Stomach (tissue), 4 donors: ENCODE results near the gene EPB41.

Experiments
- CTCF ChIP-seq, 7 experiments: fragments of 450-650 bp in 4 of 7; fragments of 200-600 bp in 3 of 7; sonication (generic) in 3 of 7; IDR thresholded peaks; one replicate each; pipeline ENCODE4 v1.5.1; 2016 to 2019; ENCODE audit warnings: antibody characterized with exemption in 7 of 7, control low read depth in 2 of 7, mild to moderate bottlenecking in 1 of 7
- POLR2A ChIP-seq, 4 donors: fragments of 450-650 bp; IDR thresholded peaks; one replicate each; pipeline ENCODE4 v1.6.1; 2016; ENCODE audit warnings: antibody characterized with exemption in 4 of 4, control low read depth in 2 of 4, mild to moderate bottlenecking in 1 of 4, moderate library complexity in 1 of 4
- POLR2AphosphoS5 ChIP-seq, 3 donors: sonication (generic); formaldehyde crosslinking; IDR thresholded peaks; one replicate each; pipeline ENCODE4 v1.6.1; 2016; ENCODE audit warnings: antibody characterized with exemption in 3 of 3

DNA sequence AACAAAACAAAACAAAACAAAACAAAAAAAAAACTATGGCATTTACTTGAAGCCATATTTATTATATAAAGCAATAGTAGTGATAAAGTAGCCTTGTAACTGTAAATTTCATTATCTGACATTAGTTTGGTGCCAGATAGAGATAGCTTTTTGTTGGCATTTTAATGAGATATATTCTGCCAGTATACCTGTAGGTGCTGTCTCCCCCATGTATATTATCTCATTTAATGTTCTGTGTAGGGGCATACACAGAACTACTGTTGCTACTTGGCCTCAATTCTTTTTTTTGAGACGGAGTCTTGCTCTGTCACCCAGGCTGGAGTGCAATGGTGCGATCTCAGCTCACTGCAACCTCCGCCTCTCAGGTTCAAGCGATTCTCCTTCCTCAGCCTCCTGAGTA lies 141.9 kb downstream of the EPB41 start:
- TF ChIP-seq POLR2AphosphoS5 (IDR thresholded peaks at IDR 0.05) (no peak), POLR2A (IDR thresholded peaks at IDR 0.05) (no peak), CTCF (IDR thresholded peaks at IDR 0.05) (no peak)
